ENCODE data around the gene MROH9. TPM values are rescaled to one million over a fixed set of nuclear protein-coding genes. Genes with fewer than 3 reads are reported as not detected.

The MROH9 gene
- total RNA-seq, 4 donors from 2014 or later, result not detected

DNA sequence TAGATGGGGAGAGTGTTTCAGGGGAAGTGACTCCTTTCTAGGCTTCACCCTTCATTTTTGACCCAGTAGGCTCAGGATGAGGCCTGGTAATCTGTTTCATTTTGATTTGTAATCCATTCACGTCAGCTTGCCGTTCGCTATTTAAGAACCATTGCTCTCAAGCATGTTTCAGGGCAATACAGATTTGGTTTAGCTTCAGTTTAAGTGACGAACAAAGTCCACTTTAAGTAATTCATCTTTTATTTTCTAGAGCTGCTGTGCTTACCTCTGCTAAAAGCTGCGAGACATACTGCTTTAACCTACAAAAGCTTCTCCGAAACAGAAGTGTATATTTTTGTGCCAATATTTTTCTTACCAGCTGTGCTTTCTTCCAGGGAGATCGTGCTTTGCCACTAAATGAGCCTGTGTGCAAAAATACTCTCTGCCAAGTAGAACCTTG, 146.4 kb downstream of the MROH9 start:
- H3K9me3 ChIP-seq, result no peaks in the 10 kb centered on the region
- H3K4me1 ChIP-seq, result no peaks in the 10 kb centered on the region
- no peak overlapping the region for H3K27ac ChIP-seq
- WGBS, result 71% methylated on average over 7 of the region's 7 CpGs
- no peaks in the 10 kb centered on the region for H3K27me3 ChIP-seq
- TF ChIP-seq EP300 (IDR thresholded peaks at IDR 0.05), result no peak
- no peak for TF ChIP-seq POLR2A (IDR thresholded peaks at IDR 0.05)
- TF ChIP-seq, protein P1, sequence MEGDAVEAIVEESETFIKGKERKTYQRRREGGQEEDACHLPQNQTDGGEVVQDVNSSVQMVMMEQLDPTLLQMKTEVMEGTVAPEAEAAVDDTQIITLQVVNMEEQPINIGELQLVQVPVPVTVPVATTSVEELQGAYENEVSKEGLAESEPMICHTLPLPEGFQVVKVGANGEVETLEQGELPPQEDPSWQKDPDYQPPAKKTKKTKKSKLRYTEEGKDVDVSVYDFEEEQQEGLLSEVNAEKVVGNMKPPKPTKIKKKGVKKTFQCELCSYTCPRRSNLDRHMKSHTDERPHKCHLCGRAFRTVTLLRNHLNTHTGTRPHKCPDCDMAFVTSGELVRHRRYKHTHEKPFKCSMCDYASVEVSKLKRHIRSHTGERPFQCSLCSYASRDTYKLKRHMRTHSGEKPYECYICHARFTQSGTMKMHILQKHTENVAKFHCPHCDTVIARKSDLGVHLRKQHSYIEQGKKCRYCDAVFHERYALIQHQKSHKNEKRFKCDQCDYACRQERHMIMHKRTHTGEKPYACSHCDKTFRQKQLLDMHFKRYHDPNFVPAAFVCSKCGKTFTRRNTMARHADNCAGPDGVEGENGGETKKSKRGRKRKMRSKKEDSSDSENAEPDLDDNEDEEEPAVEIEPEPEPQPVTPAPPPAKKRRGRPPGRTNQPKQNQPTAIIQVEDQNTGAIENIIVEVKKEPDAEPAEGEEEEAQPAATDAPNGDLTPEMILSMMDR (IDR thresholded peaks at IDR 0.05), result no peak
- no peak for TF ChIP-seq POLR2AphosphoS5 (IDR thresholded peaks at IDR 0.05)
- DNase-seq (ENCODE audit: low spot score in 2 of 2), result no peak
- no peaks in the 10 kb centered on the region for H3K36me3 ChIP-seq
- no peak overlapping the region for H3K4me3 ChIP-seq

DNA sequence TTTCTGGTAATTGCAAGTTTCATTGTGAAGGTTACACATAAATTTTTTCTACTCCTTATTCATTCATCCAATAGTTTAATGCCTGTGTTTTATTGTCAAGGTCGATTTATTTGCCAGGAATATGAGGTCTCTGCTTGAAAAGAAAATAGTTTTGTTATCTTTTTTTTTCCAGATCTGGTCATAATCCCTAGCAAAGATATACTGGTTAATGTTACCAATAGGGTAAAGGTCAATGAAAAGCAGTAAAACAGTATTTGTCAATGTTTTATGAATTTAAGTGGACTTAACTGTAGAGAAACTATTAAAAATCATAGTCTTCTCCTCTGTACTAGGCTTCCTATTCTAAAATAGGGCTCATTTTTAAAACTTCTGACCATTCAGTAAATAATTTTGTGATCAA, 147.3 kb downstream of the MROH9 start:
- Histone ChIP-seq H3K4me1 (no peaks in the 10 kb centered on the region), H3K27ac (no peak overlapping the region), H3K9me3 (no peaks in the 10 kb centered on the region), H3K36me3 (no peaks in the 10 kb centered on the region), H3K27me3 (no peaks in the 10 kb centered on the region), H3K4me3 (no peak overlapping the region)
- WGBS, result 55% methylated on average over 1 of the region's 1 CpG
- DNase-seq (ENCODE audit: low spot score in 2 of 2), result no peak
- TF ChIP-seq POLR2AphosphoS5 (IDR thresholded peaks at IDR 0.05), result no peak
- TF ChIP-seq, protein P1 (IDR thresholded peaks at IDR 0.05), result no peak
- TF ChIP-seq EP300 (IDR thresholded peaks at IDR 0.05), result no peak
- no peak for TF ChIP-seq POLR2A (IDR thresholded peaks at IDR 0.05)

DNA sequence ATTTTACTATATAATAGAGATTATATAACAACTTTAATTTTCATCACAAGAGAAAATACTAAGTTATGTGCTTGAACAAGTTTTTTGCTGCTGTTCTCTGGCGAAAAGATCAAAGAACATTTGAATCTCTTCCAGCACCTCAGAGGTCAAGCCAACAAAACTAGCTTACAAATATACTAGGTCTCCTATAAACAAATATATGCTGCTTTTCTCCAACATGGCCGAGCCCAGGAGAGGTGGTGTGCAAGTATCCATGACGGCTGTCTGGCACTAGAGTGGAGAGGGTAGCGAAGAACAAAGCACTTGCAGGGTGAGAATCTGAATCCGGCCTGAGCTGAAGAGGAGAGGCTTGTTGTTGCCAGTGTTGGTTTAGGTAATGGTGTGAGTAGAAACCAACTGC, 147.9 kb downstream of the MROH9 start:
- H3K27ac ChIP-seq, result no peak overlapping the region
- H3K4me3 ChIP-seq, result no peak overlapping the region
- H3K9me3 ChIP-seq, result no peaks in the 10 kb centered on the region
- H3K4me1 ChIP-seq, result no peaks in the 10 kb centered on the region
- H3K36me3 ChIP-seq, result no peaks in the 10 kb centered on the region
- DNase-seq (ENCODE audit: low spot score in 2 of 2), result no peak
- 69% methylated on average over 5 of the region's 5 CpGs for WGBS
- TF ChIP-seq POLR2AphosphoS5 (IDR thresholded peaks at IDR 0.05), result no peak
- TF ChIP-seq, protein P1 (IDR thresholded peaks at IDR 0.05), result no peak
- no peak for TF ChIP-seq POLR2A (IDR thresholded peaks at IDR 0.05)
- no peak for TF ChIP-seq EP300 (IDR thresholded peaks at IDR 0.05)
- no peaks in the 10 kb centered on the region for H3K27me3 ChIP-seq

DNA sequence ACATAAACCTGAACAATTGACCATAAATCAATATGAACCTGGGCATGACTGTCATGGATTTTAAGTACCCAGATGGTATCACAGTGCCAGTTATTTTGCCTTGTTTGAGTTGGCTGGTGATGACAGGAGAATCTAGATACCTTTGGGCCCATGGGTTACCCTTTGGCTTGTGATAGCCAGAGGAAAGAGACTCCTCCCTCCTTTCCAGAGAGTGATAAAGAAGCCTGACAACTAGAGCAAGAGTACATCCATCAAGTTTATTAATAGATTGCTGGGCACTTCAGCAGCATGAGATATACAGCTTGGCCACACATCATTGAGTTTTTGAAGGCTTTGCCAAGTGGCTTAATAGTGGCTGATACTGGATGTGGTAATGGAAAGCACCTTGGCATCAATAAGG, 148.8 kb downstream of the MROH9 start:
- DNase-seq (ENCODE audit: low spot score in 2 of 2), result no peak
- no peaks in the 10 kb centered on the region for H3K9me3 ChIP-seq
- H3K27me3 ChIP-seq, result no peaks in the 10 kb centered on the region
- no peaks in the 10 kb centered on the region for H3K36me3 ChIP-seq
- no peaks in the 10 kb centered on the region for H3K4me1 ChIP-seq
- no peak overlapping the region for H3K27ac ChIP-seq
- no peak overlapping the region for H3K4me3 ChIP-seq
- TF ChIP-seq EP300 (IDR thresholded peaks at IDR 0.05) (no peak), POLR2AphosphoS5 (IDR thresholded peaks at IDR 0.05) (no peak), POLR2A (IDR thresholded peaks at IDR 0.05) (no peak)
- TF ChIP-seq, protein P1 (IDR thresholded peaks at IDR 0.05), result no peak

DNA sequence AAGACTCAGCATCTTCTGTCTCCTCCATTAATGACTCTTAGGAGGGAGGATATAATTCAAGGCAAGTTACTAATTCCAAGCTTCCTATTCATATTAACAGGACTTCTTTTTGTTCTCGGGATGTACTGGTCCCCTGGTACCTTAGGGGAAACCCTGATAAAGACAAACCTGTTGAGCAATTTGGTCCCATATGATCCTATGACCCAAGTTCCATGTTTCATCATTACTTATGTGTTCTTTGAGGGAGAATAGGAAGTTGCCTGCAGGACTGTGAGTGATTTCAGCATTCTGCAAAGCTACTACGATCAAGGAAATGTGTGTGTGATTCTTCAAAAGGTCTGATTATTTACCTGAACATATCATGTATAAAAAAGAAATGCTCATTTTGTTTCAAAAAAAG, 149.5 kb downstream of the MROH9 start:
- H3K4me3 ChIP-seq, result no peak overlapping the region
- no peak for DNase-seq (ENCODE audit: low spot score in 2 of 2)
- TF ChIP-seq POLR2A (IDR thresholded peaks at IDR 0.05) (no peak), EP300 (IDR thresholded peaks at IDR 0.05) (no peak), POLR2AphosphoS5 (IDR thresholded peaks at IDR 0.05) (no peak)
- TF ChIP-seq, protein P1 (IDR thresholded peaks at IDR 0.05), result no peak
- no peaks in the 10 kb centered on the region for H3K27me3 ChIP-seq
- H3K36me3 ChIP-seq, result no peaks in the 10 kb centered on the region
- H3K4me1 ChIP-seq, result no peaks in the 10 kb centered on the region
- 93% methylated on average over 2 of the region's 2 CpGs for WGBS
- H3K9me3 ChIP-seq, result no peaks in the 10 kb centered on the region
- no peak overlapping the region for H3K27ac ChIP-seq

All from suprapubic skin (tissue), 4 donors.